ENCODE data around the gene MISP3.
A peak's percentile ranks its signal among the peaks of the same experiment; 100 is the strongest.

Gene MISP3

DNA sequence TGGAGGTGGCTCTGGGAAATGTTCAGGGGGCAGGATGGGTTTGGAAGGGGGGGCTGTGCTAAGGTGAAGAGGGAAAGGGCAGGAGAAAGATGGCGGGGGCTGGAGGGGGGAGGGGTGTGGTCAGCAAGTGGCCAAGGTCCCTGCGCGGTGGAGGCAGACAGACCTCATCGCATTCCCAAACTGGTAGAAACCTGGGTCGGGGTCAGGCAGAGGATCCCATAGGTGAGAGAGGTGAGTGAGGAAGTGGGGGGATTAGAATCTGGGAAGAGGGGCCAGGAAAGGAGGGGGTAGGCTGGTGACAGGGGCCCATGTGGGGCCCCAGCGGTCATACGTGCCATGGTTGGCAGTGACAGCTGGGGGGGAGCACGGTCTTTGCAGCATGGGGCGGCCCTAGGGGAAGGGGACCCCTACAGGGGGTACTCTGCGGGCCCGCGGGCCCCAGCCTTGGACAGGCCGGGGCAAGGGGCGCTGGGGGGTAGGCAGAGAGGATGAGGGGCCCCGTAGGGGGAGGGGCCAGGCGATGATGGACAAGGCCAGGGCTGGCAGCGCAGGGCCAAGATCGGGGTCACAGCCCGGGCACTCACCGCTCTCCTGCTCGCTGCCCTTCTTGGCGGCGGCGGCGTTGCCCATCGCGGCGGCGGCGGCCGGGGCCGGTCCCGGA lies 44.5 kb downstream of the MISP3 start:
- TF ChIP-seq, protein P1, sequence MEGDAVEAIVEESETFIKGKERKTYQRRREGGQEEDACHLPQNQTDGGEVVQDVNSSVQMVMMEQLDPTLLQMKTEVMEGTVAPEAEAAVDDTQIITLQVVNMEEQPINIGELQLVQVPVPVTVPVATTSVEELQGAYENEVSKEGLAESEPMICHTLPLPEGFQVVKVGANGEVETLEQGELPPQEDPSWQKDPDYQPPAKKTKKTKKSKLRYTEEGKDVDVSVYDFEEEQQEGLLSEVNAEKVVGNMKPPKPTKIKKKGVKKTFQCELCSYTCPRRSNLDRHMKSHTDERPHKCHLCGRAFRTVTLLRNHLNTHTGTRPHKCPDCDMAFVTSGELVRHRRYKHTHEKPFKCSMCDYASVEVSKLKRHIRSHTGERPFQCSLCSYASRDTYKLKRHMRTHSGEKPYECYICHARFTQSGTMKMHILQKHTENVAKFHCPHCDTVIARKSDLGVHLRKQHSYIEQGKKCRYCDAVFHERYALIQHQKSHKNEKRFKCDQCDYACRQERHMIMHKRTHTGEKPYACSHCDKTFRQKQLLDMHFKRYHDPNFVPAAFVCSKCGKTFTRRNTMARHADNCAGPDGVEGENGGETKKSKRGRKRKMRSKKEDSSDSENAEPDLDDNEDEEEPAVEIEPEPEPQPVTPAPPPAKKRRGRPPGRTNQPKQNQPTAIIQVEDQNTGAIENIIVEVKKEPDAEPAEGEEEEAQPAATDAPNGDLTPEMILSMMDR (IDR thresholded peaks at IDR 0.05; ENCODE audit: insufficient read depth, low read depth, low read length, missing control alignments) = no peak
- H3K4me3 ChIP-seq (ENCODE audit: low read length) = peak overlapping the region; percentile 63
- DNase-seq (ENCODE audit: low read depth) = no peak

DNA sequence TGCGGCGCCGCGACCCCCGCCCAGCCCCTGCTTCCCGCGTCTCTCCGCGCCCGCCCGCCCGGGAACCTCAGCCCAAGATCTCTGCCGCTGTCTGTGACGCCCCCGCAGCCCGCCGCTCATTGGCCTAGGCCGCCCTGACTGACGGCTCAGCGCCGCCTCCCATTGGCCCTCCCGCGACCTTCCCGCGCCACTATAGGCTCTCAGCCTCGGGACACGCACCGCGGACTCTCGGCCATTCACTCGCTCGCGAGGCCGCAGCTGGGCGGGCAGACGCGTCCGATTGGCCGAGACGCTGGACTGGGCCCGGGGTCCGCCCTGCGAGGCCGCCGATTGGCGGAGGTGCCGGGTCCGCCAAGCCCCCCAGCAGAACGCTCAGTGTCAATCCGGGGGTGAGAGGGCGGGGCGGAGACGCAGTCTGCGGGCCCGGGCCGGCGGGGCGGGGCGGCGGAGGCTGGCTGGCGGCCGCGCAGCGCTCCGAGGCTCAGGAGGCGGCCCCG lies 45.1 kb downstream of the MISP3 start, which contains the start of gene PRKACA:
Gene PRKACA, minus strand, starts transcription at position 95 of the 497 bp plus-strand sequence. CDS start 215 bp downstream, outside the sequence.
- DNase-seq (ENCODE audit: low read depth) = peak; percentile 100
- H3K4me3 ChIP-seq (ENCODE audit: low read length) = peak within 1 kb of the TSS; percentile 63
- TF ChIP-seq, protein P1 (IDR thresholded peaks at IDR 0.05; ENCODE audit: insufficient read depth, low read depth, low read length, missing control alignments) = no peak

DNA sequence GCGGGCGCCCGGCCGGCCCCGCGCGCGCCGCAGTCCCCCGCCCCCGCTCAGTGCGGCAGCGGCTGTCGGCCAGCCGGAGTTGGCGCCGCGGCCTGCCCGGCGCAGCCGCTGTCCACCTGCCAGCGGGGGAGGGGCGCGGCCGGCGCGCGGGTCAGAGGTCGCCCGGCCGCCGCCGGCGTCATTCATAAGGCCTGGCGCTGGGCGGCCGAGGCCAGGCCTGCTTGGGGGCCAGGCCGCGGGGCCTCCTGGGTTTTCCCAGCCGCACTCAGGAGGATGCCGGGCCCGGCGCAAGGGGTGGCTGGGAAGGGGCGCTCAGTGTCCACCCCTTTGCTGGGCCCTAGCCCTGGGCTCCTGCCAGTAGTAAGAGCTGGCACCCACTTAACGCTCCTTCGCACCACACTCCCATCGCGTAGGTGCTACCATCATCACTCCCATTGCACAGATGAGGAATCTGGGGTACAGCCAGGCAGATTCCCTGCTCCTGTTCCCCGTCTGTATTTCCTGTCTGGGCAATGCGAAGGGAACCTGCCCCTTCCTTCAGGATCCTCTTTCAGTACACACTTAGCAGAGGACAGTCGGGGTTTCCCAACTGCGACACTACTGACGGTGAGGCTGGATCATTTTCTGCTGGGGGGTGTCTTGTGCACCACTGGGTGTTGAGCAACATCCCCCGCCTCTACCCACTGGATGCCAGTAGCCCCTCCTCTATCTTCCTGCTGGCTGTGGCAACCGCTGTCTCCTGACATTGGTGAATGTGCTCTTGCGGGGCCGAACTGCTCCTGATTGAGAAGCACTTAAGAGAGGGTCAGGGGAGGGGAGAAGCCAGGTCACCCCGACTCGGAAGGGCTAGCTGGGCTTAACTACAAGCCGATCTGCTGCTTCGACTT lies 45.8 kb downstream of the MISP3 start:
- peak overlapping the region; percentile 52 for H3K4me3 ChIP-seq (ENCODE audit: low read length)
- DNase-seq (ENCODE audit: low read depth) = peak; percentile 69
- TF ChIP-seq, protein P1 (IDR thresholded peaks at IDR 0.05; ENCODE audit: insufficient read depth, low read depth, low read length, missing control alignments) = no peak

DNA sequence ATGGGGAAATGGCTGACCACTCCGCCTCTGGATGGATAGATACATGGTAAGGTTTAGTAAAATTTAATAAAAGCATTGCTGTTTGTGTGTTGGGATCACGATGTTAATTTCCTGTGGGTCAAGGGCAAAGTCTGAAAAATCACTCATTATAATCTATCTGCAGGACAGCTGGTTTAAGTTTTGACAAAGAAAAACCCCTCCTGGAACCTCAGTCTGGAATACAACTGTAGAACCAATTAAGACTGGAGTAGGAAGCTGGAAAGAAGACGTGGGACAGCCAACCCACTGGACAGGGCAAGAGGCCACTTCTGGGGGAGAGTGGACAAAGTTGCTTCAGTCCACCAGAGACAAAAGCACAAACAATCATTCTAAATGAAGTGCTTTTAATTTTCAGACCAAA lies 46.6 kb downstream of the MISP3 start:
- TF ChIP-seq, protein P1 (IDR thresholded peaks at IDR 0.05; ENCODE audit: insufficient read depth, low read depth, low read length, missing control alignments) = no peak
- H3K4me3 ChIP-seq (ENCODE audit: low read length) = no peak overlapping the region
- no peak for DNase-seq (ENCODE audit: low read depth)

DNA sequence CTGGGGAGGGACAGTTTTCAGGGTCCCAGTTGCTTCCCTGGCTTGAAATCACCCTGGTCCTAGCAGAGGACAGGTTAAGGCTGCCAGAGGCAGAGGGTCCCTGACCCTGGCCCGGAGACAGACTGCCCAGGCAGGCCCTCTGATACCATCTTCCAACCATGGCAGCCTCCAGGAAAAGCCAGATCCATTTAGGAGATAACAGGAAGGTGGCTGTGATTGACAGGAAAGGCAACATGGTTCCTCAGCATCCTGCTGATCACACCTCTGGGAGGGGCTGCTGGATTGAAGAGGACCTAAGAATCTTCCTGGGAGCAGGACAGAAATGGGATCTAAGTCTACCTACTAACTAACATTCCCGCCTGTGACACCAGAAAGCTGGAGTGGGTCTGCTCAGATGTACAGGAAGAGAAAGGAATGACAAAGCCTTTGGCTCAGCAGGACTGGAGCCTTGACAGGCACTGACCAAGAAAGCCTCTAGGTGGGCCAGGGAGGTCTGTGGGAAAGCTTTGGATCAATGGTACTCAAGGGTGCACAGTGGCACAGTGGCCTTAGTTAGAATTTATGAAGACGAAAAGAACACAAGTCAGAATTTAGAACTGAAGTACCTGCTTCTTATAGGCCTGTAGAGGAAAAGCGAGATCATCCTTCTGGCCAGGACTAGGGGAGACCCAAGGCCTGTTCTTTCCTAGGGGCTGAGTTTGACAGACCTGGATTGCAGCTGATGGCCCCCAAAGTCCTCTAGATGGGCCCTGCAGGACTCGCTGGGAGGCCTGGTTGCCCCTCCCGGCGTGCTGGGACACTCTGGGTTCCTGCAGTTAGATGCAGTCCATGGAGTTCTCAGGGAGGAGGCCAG lies 47.3 kb downstream of the MISP3 start:
- H3K4me3 ChIP-seq (ENCODE audit: low read length) = no peak overlapping the region
- TF ChIP-seq, protein P1 (IDR thresholded peaks at IDR 0.05; ENCODE audit: insufficient read depth, low read depth, low read length, missing control alignments) = no peak
- no peak for DNase-seq (ENCODE audit: low read depth)

DNA sequence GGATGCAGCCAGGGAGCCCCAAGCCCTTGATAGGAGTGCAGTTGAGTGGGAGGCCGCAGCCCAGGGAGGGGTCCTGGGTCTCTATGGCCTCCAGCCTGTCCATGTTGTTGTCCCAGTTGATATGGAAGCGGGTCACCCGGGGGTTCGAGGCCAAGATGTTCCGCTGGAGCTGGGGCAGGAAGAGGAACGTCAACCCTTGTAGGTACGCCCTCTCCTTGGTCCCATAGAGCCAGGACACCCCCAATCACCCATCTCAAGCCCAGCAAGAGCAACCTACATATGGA lies 47.9 kb downstream of the MISP3 start:
- no peak overlapping the region for H3K4me3 ChIP-seq (ENCODE audit: low read length)
- TF ChIP-seq, protein P1 (IDR thresholded peaks at IDR 0.05; ENCODE audit: insufficient read depth, low read depth, low read length, missing control alignments) = no peak
- no peak for DNase-seq (ENCODE audit: low read depth)

Data from epithelial cell of esophagus (primary cell).